Neural cell (in vitro differentiated cells): ENCODE measurements around the gene ABCA13. TPM values are rescaled to one million over a fixed set of nuclear protein-coding genes. Genes with fewer than 3 reads are reported as not detected.

ENCODE experiments used
- H2AFZ ChIP-seq: fragments of 200-600, 300-800 bp; sonication (generic), shearing (Covaris generic); 2 replicates; pipeline ENCODE4 v1.6.0; 2014; ENCODE audit warnings: low read depth, mild to moderate bottlenecking, antibody characterized with exemption, low read length, moderate library complexity
- H3F3A ChIP-seq: fragments of 200-600 bp; shearing (Covaris generic); 2 replicates; pipeline ENCODE4 v1.6.1; 2016; ENCODE audit warnings: mild to moderate bottlenecking, moderate library complexity, mixed read lengths, antibody characterized with exemption, low read length; ENCODE audit not compliant: insufficient read depth, poor library complexity, severe bottlenecking
- H3K27ac ChIP-seq: fragments of 200-600, 300-800 bp; sonication (generic), shearing (Covaris generic); 2 replicates; pipeline ENCODE4 v1.5.1; 2014; ENCODE audit warnings: mild to moderate bottlenecking, low read length, moderate library complexity
- H3K27me3 ChIP-seq: fragments of 300-800, 200-600 bp; sonication (generic), shearing (Covaris generic); 2 replicates; pipeline ENCODE4 v1.6.0; 2014; ENCODE audit warnings: mild to moderate bottlenecking, low read depth, low read length, moderate library complexity; ENCODE audit not compliant: insufficient read depth
- H3K36me3 ChIP-seq: fragments of 300-800, 200-600 bp; sonication (generic), shearing (Covaris generic); 2 replicates; pipeline ENCODE4 v1.5.1; 2014; ENCODE audit warnings: mild to moderate bottlenecking, antibody characterized with exemption, low read length, moderate library complexity; ENCODE audit not compliant: insufficient read depth
- H3K4me2 ChIP-seq: fragments of 300-800, 200-600 bp; sonication (generic), shearing (Covaris generic); 2 replicates; pipeline ENCODE4 v1.6.0; 2014; ENCODE audit warnings: mild to moderate bottlenecking, low read length
- H3K4me3 ChIP-seq: fragments of 300-800, 200-600 bp; sonication (generic), shearing (Covaris generic); 2 replicates; pipeline ENCODE4 v1.5.1; 2014; ENCODE audit warnings: mild to moderate bottlenecking, low read length, moderate library complexity
- H3K79me2 ChIP-seq: fragments of 200-600 bp; shearing (Covaris generic); replicated peaks from 2 replicates; pipeline ENCODE4 v1.6.0; 2014; ENCODE audit warnings: mild to moderate bottlenecking, low read length, moderate library complexity; ENCODE audit not compliant: insufficient read depth
- H3K9ac ChIP-seq: fragments of 300-800, 200-600 bp; sonication (generic), shearing (Covaris generic); 2 replicates; pipeline ENCODE4 v1.6.1; 2016; ENCODE audit warnings: mild to moderate bottlenecking, low read length, mixed read lengths
- H3K9me2 ChIP-seq: fragments of 200-600 bp; shearing (Covaris generic); 2 replicates; pipeline ENCODE4 v1.6.1; 2016; ENCODE audit warnings: mild to moderate bottlenecking, low read length, mixed read lengths; ENCODE audit not compliant: insufficient read depth
- H3K9me3 ChIP-seq: fragments of 200-600, 300-800 bp; sonication (generic), shearing (Covaris generic); 2 replicates; pipeline ENCODE4 v1.6.1; 2016; ENCODE audit warnings: mild to moderate bottlenecking, mixed run types, low read length, moderate library complexity, mixed read lengths
- H4K20me1 ChIP-seq: fragments of 200-600 bp; shearing (Covaris generic); 2 replicates; pipeline ENCODE4 v1.6.1; 2016; ENCODE audit warnings: mild to moderate bottlenecking, mixed run types; ENCODE audit not compliant: insufficient read depth
- EP300 ChIP-seq: fragments of 450-650 bp; conservative IDR thresholded peaks from 2 replicates; pipeline ENCODE4 v1.6.1; 2014; ENCODE audit warnings: antibody characterized with exemption, mild to moderate bottlenecking, moderate library complexity; ENCODE audit not compliant: poor library complexity, severe bottlenecking
- EZH2 ChIP-seq: fragments of 200-600, 300-800 bp; shearing (Covaris generic), sonication (generic); IDR thresholded peaks from 2 replicates; pipeline ENCODE4 v1.6.1; 2014; ENCODE audit warnings: antibody characterized with exemption, low read length, borderline replicate concordance, mild to moderate bottlenecking; ENCODE audit not compliant: insufficient read depth, poor library complexity, severe bottlenecking
- MXI1 ChIP-seq: fragments of 450-650 bp; conservative IDR thresholded peaks from 2 replicates; pipeline ENCODE4 v1.6.1; 2014; ENCODE audit warnings: antibody characterized with exemption, mild to moderate bottlenecking; ENCODE audit not compliant: poor library complexity, severe bottlenecking
- POLR2AphosphoS5 ChIP-seq: IDR thresholded peaks from 2 replicates; pipeline ENCODE4 v1.6.1; 2012
- RAD21 ChIP-seq: fragments of 450-650 bp; conservative IDR thresholded peaks from 2 replicates; pipeline ENCODE4 v1.6.1; 2014; ENCODE audit warnings: antibody characterized with exemption, mild to moderate bottlenecking, moderate library complexity
- SMC3 ChIP-seq: fragments of 450-650 bp; conservative IDR thresholded peaks from 2 replicates; pipeline ENCODE4 v1.6.1; 2014; ENCODE audit warnings: antibody characterized with exemption, mild to moderate bottlenecking, moderate library complexity; ENCODE audit not compliant: poor library complexity
- TAF1 ChIP-seq: IDR thresholded peaks from 2 replicates; pipeline ENCODE4 v1.6.1; 2012; ENCODE audit warnings: low read depth
- polyA plus RNA-seq: library from polyadenylated mRNA; depleted of rRNA; stranded (reverse); fragments of >200 nt; gene quantifications from 2 replicates; pipeline ENCODE4 v1.2.3, GENCODE V29; 2014
- TF ChIP-seq, protein P1 (sequence below): fragments of 450-650 bp; IDR thresholded peaks from 2 replicates; pipeline ENCODE4 v1.5.1; 2014; ENCODE audit warnings: antibody characterized with exemption, mild to moderate bottlenecking, moderate library complexity; ENCODE audit not compliant: poor library complexity, severe bottlenecking
- TF ChIP-seq, protein P2 (sequence below): IDR thresholded peaks from 2 replicates; pipeline ENCODE4 v1.6.1; 2012; ENCODE audit warnings: borderline replicate concordance

Gene ABCA13
- polyA plus RNA-seq, 1 donor from 2014 or later, result 0.20 TPM

DNA sequence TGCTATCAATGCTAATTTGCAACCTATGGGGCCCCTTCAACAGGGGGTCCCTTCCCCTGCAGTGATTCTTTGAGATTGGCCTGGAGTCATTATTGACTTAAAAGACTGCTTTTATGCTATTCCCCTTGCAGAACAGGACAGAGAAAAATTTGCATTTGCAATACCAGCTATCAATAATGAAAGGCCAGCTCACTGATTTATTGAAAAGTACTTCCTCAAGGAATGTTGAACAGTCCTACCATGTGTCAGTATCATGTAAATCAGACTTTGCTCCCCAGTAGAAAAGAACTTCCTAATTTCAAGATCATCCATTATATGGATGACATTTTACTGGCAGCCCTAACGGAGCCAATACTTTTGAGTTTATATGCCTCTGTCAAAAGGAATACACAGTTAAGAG, 29.7 kb upstream of the ABCA13 start:
- H3K36me3 ChIP-seq, result no peaks in the 10 kb centered on the region
- H3K4me2 ChIP-seq, result no peak overlapping the region
- H2AFZ ChIP-seq, result no peak overlapping the region
- H3K9me3 ChIP-seq, result no peaks in the 10 kb centered on the region
- H3K9ac ChIP-seq, result no peak overlapping the region
- H3F3A ChIP-seq, result no peaks in the 10 kb centered on the region
- H3K79me2 ChIP-seq, result no peaks in the 10 kb centered on the region
- H3K9me2 ChIP-seq, result no peaks in the 10 kb centered on the region
- no peaks in the 10 kb centered on the region for H3K27me3 ChIP-seq
- TF ChIP-seq, protein P1, sequence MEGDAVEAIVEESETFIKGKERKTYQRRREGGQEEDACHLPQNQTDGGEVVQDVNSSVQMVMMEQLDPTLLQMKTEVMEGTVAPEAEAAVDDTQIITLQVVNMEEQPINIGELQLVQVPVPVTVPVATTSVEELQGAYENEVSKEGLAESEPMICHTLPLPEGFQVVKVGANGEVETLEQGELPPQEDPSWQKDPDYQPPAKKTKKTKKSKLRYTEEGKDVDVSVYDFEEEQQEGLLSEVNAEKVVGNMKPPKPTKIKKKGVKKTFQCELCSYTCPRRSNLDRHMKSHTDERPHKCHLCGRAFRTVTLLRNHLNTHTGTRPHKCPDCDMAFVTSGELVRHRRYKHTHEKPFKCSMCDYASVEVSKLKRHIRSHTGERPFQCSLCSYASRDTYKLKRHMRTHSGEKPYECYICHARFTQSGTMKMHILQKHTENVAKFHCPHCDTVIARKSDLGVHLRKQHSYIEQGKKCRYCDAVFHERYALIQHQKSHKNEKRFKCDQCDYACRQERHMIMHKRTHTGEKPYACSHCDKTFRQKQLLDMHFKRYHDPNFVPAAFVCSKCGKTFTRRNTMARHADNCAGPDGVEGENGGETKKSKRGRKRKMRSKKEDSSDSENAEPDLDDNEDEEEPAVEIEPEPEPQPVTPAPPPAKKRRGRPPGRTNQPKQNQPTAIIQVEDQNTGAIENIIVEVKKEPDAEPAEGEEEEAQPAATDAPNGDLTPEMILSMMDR, result no peak
- TF ChIP-seq POLR2AphosphoS5 (no peak), EP300 (no peak), EZH2 (no peak), MXI1 (no peak)
- TF ChIP-seq, protein P2, sequence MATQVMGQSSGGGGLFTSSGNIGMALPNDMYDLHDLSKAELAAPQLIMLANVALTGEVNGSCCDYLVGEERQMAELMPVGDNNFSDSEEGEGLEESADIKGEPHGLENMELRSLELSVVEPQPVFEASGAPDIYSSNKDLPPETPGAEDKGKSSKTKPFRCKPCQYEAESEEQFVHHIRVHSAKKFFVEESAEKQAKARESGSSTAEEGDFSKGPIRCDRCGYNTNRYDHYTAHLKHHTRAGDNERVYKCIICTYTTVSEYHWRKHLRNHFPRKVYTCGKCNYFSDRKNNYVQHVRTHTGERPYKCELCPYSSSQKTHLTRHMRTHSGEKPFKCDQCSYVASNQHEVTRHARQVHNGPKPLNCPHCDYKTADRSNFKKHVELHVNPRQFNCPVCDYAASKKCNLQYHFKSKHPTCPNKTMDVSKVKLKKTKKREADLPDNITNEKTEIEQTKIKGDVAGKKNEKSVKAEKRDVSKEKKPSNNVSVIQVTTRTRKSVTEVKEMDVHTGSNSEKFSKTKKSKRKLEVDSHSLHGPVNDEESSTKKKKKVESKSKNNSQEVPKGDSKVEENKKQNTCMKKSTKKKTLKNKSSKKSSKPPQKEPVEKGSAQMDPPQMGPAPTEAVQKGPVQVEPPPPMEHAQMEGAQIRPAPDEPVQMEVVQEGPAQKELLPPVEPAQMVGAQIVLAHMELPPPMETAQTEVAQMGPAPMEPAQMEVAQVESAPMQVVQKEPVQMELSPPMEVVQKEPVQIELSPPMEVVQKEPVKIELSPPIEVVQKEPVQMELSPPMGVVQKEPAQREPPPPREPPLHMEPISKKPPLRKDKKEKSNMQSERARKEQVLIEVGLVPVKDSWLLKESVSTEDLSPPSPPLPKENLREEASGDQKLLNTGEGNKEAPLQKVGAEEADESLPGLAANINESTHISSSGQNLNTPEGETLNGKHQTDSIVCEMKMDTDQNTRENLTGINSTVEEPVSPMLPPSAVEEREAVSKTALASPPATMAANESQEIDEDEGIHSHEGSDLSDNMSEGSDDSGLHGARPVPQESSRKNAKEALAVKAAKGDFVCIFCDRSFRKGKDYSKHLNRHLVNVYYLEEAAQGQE, result no peak
- no peaks in the 10 kb centered on the region for H4K20me1 ChIP-seq
- no peak overlapping the region for H3K27ac ChIP-seq
- no peak overlapping the region for H3K4me3 ChIP-seq

DNA sequence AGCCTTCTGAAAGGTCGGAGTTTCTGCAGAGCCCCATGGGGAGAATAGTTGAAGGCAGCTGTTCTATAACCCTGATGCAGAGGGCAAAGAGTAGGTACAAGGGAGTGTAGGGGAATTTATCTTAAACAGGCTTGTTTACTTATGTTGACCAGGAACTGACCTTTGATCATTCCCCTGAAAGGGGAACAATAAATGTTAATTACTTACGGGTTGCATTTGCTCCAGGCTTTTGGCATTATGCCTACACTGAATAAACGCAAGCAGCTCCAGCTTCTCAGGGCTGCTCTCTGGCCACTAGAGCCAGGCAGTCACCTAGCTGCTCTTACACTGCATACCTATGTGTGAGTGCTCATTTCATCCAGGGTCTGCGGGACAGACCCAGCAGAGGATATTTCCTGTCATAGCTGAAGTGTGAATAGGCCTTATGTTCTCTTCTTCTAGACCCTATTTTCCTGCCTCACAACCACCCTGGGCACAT, 26.9 kb upstream of the ABCA13 start:
- Histone ChIP-seq H3K79me2 (no peaks in the 10 kb centered on the region), H3K27ac (no peak overlapping the region), H3K9me2 (no peaks in the 10 kb centered on the region), H3K4me2 (no peak overlapping the region), H3K9me3 (no peaks in the 10 kb centered on the region), H3K36me3 (no peaks in the 10 kb centered on the region), H2AFZ (no peak overlapping the region), H4K20me1 (no peaks in the 10 kb centered on the region), H3K27me3 (no peaks in the 10 kb centered on the region), H3F3A (no peaks in the 10 kb centered on the region), H3K9ac (no peak overlapping the region), H3K4me3 (no peak overlapping the region)
- TF ChIP-seq EP300 (no peak), EZH2 (no peak), RAD21 (no peak), POLR2AphosphoS5 (no peak), MXI1 (no peak), TAF1 (no peak), SMC3 (no peak)
- TF ChIP-seq, protein P2, result no peak
- TF ChIP-seq, protein P1, result no peak
